GM18907 (cell line): ENCODE results near the gene GALNT2.

Experiments used
- ATAC-seq: cut with Tn5 transposase; IDR thresholded peaks from one replicate; pipeline ENCODE4 v1.9.1; 2021; ENCODE audit warnings: mild to moderate bottlenecking, moderate library complexity; ENCODE audit not compliant: unreplicated experiment

The GALNT2 gene

GRCh38 chr1:230199034-230199433 is 132.0 kb downstream of the GALNT2 start:
- ATAC-seq: no peak

DNA sequence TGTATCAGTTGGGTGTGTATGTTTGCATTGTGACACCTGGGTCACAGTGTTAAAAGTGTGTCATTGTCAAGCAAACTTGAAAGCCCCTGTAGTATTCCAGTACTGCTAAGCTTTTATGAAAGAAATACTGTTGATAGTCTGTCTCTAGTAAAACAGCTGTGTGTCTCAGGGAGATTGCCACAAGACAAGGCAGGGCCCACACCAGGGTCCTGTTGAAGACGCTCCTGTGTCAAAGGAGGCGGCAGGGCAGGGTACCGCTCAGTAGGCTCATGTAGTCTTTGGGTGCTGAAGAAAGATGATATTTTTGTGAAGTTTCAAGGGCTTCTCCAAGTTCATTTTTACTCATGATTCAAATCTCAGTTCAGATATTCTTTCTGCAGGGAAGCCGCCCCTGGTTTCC is 132.5 kb downstream of the GALNT2 start:
- ATAC-seq: no peak

- ATAC-seq: no peak
Measured at GRCh38 chr1:230200276-230200675, 133.2 kb downstream of the GALNT2 start.

- no peak for ATAC-seq
Measured at GRCh38 chr1:230201445-230201844, 134.4 kb downstream of the GALNT2 start.

DNA sequence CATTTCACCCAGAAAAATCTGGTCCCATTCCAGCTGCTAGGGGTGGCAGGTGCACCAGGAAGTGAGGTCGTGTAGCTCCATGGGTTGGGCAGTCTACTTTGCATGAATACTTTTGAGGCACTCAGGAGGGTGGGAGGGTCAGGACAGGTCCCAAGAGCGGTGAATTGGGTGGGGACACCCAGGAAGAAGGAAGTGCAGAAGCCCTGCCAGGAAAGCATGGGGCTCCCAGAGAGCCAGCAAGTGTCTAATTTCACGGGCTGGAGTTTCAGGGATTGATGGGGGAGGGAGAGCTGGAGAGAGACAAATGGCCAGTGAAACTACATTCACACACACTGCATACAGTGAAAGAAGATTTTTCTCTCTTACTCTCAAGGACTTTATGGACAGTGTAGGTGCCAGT is 137.8 kb downstream of the GALNT2 start:
- ATAC-seq: no peak

DNA sequence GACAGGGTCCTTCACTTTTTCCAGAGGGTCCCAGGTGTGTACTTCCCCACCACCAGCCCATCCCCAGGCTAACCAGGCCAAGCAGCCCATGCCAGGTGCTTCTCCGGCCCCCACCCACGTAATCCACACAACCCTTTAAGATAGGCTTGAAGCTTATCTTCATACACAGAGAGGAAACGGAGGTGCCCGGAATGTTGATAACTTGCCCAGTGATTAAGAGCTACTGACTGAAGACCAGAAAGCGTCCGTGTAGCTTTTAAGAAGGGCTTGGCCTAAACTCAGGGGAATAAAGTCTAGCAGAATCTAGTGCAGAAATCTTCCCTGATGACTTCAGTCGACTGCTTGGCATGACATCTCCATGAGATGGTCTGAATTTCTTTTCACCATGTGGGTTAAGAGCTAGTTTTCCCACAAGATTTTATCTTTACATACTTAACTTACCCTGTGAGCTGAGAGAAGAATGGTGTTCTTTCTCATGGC is 138.7 kb downstream of the GALNT2 start:
- no peak for ATAC-seq

GRCh38 chr1:230206207-230206606 is 139.2 kb downstream of the GALNT2 start:
- no peak for ATAC-seq

- ATAC-seq: no peak
Measured at GRCh38 chr1:230206976-230207375, 139.9 kb downstream of the GALNT2 start.

GRCh38 chr1:230207598-230207997 is 140.6 kb downstream of the GALNT2 start:
- no peak for ATAC-seq

GRCh38 chr1:230208619-230209261 is 141.7 kb downstream of the GALNT2 start:
- peak; percentile 66 for ATAC-seq

- no peak for ATAC-seq
Measured at GRCh38 chr1:230210326-230210980, 143.4 kb downstream of the GALNT2 start.

DNA sequence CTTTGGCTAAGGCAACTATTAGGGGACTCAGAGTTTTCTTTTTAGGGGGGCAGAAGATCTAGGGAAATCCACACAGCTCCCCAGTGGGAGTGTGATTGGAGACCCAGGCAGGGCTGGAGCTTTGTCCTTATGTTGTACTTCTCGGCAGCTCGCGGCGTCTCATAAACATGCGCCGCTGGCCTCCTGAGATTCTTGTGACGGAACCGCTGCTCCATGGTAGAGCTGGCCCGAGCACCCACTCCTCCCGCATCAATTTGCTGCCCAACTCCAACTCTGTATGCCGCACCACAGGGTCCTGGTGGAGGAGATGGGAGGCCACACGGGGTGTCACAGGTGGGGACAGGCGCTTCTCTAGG is 143.9 kb downstream of the GALNT2 start:
- no peak for ATAC-seq

DNA sequence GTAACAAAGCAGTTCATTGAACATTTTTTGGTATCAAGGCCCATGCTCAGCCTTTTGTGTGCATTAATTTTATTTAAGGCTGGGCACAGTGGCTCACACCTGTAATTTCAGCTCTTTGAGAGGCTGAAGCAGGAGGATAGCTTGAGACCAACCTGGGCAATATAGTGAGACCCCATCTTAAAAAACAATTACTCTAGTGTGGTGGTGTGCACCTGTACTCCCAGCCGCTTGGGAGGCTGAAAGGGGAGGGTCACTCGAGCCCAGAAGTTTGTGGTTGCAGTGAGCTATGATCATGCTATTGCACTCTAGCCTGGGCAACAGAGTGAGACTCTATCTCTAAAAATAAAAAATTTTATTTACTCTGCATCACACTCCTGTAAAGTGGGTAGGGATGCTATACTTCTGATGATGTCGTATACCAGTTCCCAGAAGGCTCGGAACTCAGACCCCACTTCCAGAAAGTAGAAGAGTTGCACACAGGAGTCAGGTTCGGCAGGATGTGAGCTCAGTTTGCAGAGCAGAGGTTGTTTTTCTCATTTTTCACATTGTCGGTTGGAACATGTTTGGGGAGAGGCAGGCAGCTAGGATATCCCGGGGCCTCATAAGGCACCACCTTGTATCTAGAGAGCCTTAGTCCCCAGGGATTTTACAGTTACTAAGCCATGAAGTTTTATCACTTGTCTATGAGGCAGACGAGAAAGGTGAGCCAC is 144.6 kb downstream of the GALNT2 start:
- no peak for ATAC-seq

DNA sequence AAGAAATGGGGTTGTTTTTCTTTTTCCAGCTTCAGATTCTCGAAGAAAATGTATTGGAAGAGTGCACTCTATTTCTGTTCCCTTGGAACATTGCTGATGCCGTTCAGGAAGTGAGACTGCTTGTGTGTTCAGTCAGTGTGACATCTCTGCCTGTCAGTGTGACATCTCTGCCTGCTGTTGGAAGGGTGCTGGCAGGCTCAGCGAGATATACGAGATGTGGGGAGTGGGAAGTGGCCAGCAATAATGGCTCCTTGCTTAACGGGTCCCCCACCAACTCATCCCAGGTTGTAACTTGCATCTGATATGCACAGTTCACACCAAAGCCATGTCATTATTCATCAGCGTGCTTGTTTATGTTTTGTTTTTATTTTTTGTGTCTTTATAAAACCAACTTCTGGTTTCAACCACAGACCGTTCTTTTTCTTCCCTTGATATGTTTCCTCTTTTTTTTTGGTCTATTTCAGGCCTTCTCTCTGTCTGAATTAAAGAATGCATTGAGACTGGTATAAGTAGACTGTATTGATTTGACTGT is 145.4 kb downstream of the GALNT2 start:
- peak; percentile 33 for ATAC-seq

- ATAC-seq: no peak
Measured at GRCh38 chr1:230215031-230215430, 148.0 kb downstream of the GALNT2 start.

- no peak for ATAC-seq
Measured at GRCh38 chr1:230215529-230215928, 148.5 kb downstream of the GALNT2 start.

- no peak for ATAC-seq
Measured at GRCh38 chr1:230216896-230217295, 149.9 kb downstream of the GALNT2 start.

- no peak for ATAC-seq
Measured at GRCh38 chr1:230218667-230219066, 151.6 kb downstream of the GALNT2 start.

- no peak for ATAC-seq
Measured at GRCh38 chr1:230219174-230220067, 152.4 kb downstream of the GALNT2 start.

GRCh38 chr1:230220478-230220877 is 153.4 kb downstream of the GALNT2 start:
- no peak for ATAC-seq

DNA sequence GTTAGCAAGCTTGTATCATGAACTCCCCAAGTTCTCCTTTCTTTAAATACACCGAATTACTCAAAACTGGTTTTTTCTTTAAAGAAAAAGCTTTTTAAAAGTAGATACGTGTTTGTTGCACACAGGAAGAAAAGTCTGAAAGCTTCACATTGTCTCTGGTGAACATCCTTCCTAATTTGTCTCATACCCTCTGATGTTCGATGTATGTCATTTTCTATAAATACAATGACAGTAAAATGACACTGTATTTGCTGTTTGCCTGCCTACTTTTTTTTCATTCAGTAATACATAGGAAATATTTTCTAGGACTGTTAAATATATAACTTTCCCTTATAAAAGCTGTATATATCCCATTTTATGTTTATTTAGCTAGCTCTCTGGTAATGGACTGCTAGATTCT is 153.9 kb downstream of the GALNT2 start:
- no peak for ATAC-seq
